ENCODE data around the gene RMP24.

RMP24 gene

DNA sequence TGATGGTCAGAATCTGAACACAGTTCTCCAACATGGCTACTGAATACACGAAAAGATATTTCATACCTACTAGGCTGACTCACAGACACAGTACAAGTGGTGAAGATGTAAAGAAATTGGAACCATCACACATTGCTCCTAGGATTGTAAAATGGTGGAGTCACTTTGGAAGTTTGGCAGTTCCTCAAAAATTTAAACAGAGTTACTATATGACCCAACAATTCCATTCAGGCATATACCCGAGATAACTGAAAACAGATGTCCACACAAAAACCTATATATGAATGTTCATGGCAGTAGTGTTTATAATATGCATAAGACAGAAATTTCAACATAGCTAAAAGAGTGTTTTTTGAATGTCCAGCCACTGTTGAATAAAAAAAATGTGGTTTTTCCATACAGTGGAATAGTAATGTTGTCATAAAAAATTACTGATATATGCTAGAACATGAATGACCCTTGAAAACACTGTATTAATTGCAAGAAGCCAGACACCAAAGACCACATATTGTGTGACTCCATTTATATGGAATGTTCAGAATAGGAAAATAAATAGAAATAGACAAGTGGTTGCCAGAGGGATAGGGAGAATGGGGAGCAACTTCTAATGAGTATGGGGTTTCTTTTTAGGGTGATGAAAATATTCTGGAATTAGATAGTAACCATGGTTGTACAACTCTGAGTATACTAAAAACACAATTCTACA is 10.1 kb downstream of the RMP24 start:
- Histone ChIP-seq H2AK5ac (ENCODE audit: low read depth, low read length) (no peak overlapping the region), H3K14ac (replicated peaks; ENCODE audit: low read depth, low read length) (no peak overlapping the region), H2BK20ac (ENCODE audit: low read depth, low read length) (no peak overlapping the region), H3K79me1 (ENCODE audit: low read depth in 1 of 2, low read length in 2 of 2) (peaks cover 0 to 7% of the 10 kb centered on the region in 2 experiments; a peak in 2 of 4 replicates), H3K27ac (ENCODE audit: insufficient read depth, low read length) (no peak overlapping the region), H3K4ac (ENCODE audit: low read depth, low read length) (no peak overlapping the region), H3K4me2 (ENCODE audit: low read depth, low read length) (no peak overlapping the region), H3K9me1 (ENCODE audit: insufficient read depth, low read length) (peaks cover 5% of the 10 kb centered on the region; the same call in 1 of the 2 replicates), H2BK5ac (ENCODE audit: low read depth, low read length, poor library complexity, severe bottlenecking) (peak overlapping the region; percentile 91), H3K18ac (ENCODE audit: low read depth, low read length) (no peak overlapping the region), H3K36me3 (ENCODE audit: control insufficient read depth, insufficient read depth, low read length) (peaks cover 14% of the 10 kb centered on the region), H3K4me1 (ENCODE audit: control insufficient read depth, insufficient read depth, low read length) (peaks cover 11% of the 10 kb centered on the region), H3K9me3 (ENCODE audit: control insufficient read depth, insufficient read depth, low read length) (no peaks in the 10 kb centered on the region; the same call in 1 of the 2 replicates), H3K23ac (ENCODE audit: low read depth, low read length) (no peak overlapping the region), H4K8ac (ENCODE audit: low read depth in 2 of 2, low read length in 2 of 2) (no peak overlapping the region), H4K20me1 (ENCODE audit: insufficient read depth, low read length) (no peaks in the 10 kb centered on the region), H3K9ac (ENCODE audit: low read depth, low read length) (no peak overlapping the region), H2AFZ (replicated peaks; ENCODE audit: low read length, poor library complexity) (no peak overlapping the region), H3K56ac (ENCODE audit: extremely low read depth, insufficient read depth, low read length) (no peak overlapping the region), H2AK9ac (replicated peaks; ENCODE audit: low read depth, low read length, poor library complexity) (no peak overlapping the region), H3K4me3 (ENCODE audit: insufficient read depth, low read depth, low read length) (no peak overlapping the region), H4K91ac (ENCODE audit: insufficient read depth, low read depth, low read length) (no peak overlapping the region), H2BK120ac (ENCODE audit: low read depth, low read length) (peak overlapping the region; percentile 86; the same call in 1 of the 2 replicates), H4K5ac (ENCODE audit: low read depth, low read length) (no peak overlapping the region), H2BK15ac (ENCODE audit: low read depth, low read length) (no peak overlapping the region), H3K27me3 (ENCODE audit: control insufficient read depth, insufficient read depth, low read length) (no peaks in the 10 kb centered on the region)
- POLR2A ChIA-PET (ENCODE audit: unreplicated experiment): no interaction called here
- intact Hi-C loops (cut with micrococcal nuclease) (no loop called here), in situ Hi-C loops (cut with MboI; ENCODE audit: low sequenced_read_pairs) (no loop called here), dilution Hi-C loops (cut with HindIII; ENCODE audit: low sequenced_read_pairs, unreplicated experiment) (no loop called here)
- DNase-seq: peak; percentile 92
- TF ChIP-seq RCOR1 (IDR thresholded peaks at IDR 0.05; ENCODE audit: insufficient replicate concordance, low read length): no peak
- BruUV-seq (replicated peaks): no TSS peak
- ATAC-seq (ENCODE audit: low read depth): peak; percentile 66
- no CpG with 5 or more reads among the region's 2 CpGs for WGBS, 2 experiments (ENCODE audit: extremely low coverage in 2 of 2, insufficient read length in 1 of 2)
- CTCF ChIA-PET: no interaction called here

Measured in IMR-90 (cell line).